ENCODE results near the gene FKBP10. TPM values are rescaled to one million over a fixed set of nuclear protein-coding genes. Genes with fewer than 3 reads are reported as not detected.

Gene FKBP10
- total RNA-seq, 3 donors from 2014 or later (not counting 1 experiment from before 2014, with no cell fraction given), result 5.6 to 8.8 (median 6.0) TPM

DNA sequence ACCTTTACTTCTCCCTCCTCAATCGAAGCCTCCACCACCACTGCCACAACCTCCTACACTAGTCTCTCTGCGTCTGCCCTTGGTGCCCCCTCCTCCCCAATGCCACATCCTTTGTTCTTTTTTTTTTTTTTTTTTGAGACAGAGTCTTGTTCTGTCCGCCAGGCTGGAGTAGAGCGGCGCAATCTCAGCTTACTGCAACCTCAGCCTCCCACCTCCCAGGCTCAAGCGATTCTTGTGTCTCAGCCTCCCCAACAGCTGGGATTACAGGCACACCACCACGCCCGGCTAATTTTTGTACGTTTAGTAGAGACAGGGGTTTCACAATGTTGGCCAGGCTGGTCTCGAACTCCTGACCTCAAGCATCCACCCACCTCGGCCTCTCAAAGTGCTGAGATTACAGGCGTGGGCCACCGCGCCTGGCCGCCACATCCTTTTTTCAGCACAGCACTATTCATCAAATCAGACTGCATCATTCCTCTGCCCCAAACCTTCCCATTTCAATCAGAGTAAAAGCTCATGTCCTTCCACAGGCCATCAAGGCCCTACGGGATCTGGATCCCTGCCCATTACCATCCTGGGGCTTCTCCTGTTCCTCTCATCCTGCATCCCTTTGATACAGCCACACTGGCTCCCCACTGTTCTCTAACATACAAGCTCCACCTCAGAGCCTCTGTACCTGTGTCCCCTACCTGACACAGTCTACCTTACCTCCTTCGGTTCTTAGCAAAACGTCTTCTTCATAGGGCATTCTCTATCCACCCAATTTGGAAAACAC lies 50.5 kb downstream of the FKBP10 start:
- 29% methylated on average over 18 of the region's 18 CpGs for WGBS (ENCODE audit: insufficient coverage)
- H3K27ac ChIP-seq (ENCODE audit: low read length), result no peak overlapping the region
- H3K4me3 ChIP-seq (ENCODE audit: low read length), result no peak overlapping the region

DNA sequence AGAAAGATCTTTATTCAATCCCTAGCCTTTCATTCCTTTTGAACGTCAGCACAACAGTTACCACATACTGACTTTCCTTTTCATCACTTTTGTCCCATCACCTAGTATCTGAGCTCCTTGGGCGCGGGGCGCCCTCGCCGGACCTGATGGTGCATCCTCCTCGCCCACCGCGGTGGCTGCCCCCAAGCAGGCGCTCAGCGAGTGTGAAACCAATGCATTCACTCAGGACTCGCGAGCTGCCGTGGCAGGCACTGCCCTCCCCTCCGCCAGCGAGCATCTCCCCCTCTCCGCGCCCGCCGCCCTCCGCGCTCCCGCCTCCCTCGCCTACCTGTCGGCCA lies 51.7 kb downstream of the FKBP10 start:
- Mint-ChIP-seq H3K4me1 (peaks cover 16 to 17% of the 10 kb centered on the region in 2 donors), H3K27me3 (ENCODE audit: low read depth in 2 of 2) (no peaks in the 10 kb centered on the region), H3K4me3 (no peak overlapping the region), H3K27ac (no peak overlapping the region), H3K36me3 (no peaks in the 10 kb centered on the region), H3K9me3 (no peaks in the 10 kb centered on the region)
- Histone ChIP-seq H3K9me3 (ENCODE audit: control insufficient read depth, insufficient read depth, low read length) (no peaks in the 10 kb centered on the region), H3K4me1 (ENCODE audit: control insufficient read depth, insufficient read depth, low read length) (peaks cover 27% of the 10 kb centered on the region), H3K4me3 (ENCODE audit: low read length) (peak overlapping the region; percentile 86), H3K27me3 (ENCODE audit: control insufficient read depth, insufficient read depth, low read length) (no peaks in the 10 kb centered on the region), H3K27ac (ENCODE audit: low read length) (peak overlapping the region; percentile 81), H3K36me3 (ENCODE audit: control insufficient read depth, insufficient read depth, low read length) (peaks cover 12% of the 10 kb centered on the region)
- intact Hi-C loops (cut with micrococcal nuclease), result no loop called here
- ATAC-seq, result peak in 2 of 3 donors; percentile 35 to 45
- DNase-seq, result peak in 1 of 2 donors; percentile 44
- TF ChIP-seq, protein P1, sequence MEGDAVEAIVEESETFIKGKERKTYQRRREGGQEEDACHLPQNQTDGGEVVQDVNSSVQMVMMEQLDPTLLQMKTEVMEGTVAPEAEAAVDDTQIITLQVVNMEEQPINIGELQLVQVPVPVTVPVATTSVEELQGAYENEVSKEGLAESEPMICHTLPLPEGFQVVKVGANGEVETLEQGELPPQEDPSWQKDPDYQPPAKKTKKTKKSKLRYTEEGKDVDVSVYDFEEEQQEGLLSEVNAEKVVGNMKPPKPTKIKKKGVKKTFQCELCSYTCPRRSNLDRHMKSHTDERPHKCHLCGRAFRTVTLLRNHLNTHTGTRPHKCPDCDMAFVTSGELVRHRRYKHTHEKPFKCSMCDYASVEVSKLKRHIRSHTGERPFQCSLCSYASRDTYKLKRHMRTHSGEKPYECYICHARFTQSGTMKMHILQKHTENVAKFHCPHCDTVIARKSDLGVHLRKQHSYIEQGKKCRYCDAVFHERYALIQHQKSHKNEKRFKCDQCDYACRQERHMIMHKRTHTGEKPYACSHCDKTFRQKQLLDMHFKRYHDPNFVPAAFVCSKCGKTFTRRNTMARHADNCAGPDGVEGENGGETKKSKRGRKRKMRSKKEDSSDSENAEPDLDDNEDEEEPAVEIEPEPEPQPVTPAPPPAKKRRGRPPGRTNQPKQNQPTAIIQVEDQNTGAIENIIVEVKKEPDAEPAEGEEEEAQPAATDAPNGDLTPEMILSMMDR (IDR thresholded peaks at IDR 0.05), result no peak
- WGBS (ENCODE audit: insufficient coverage), result 0% methylated on average over 25 of the region's 25 CpGs

More for the DNA sequence above, 50.5 kb downstream of the FKBP10 start:
- intact Hi-C loops (cut with micrococcal nuclease), result no loop called here
- peaks cover 8% of the 10 kb centered on the region for H3K36me3 ChIP-seq (ENCODE audit: control insufficient read depth, insufficient read depth, low read length)
- H3K27ac Mint-ChIP-seq, result no peak overlapping the region
- H3K4me1 Mint-ChIP-seq, result peaks cover 16 to 18% of the 10 kb centered on the region in 2 donors
- H3K27me3 Mint-ChIP-seq (ENCODE audit: low read depth in 2 of 2), result no peaks in the 10 kb centered on the region
- TF ChIP-seq, protein P1 (IDR thresholded peaks at IDR 0.05), result no peak
- peak in 1 of 2 donors; percentile 59 for DNase-seq
- no peaks in the 10 kb centered on the region for H3K36me3 Mint-ChIP-seq
- no peak overlapping the region for H3K4me3 Mint-ChIP-seq
- H3K4me1 ChIP-seq (ENCODE audit: control insufficient read depth, insufficient read depth, low read length), result peaks cover 27% of the 10 kb centered on the region
- no peaks in the 10 kb centered on the region for H3K27me3 ChIP-seq (ENCODE audit: control insufficient read depth, insufficient read depth, low read length)
- H3K9me3 ChIP-seq (ENCODE audit: control insufficient read depth, insufficient read depth, low read length), result no peaks in the 10 kb centered on the region
- H3K9me3 Mint-ChIP-seq, result no peaks in the 10 kb centered on the region
- peak in 1 of 3 donors; percentile 25 for ATAC-seq

DNA sequence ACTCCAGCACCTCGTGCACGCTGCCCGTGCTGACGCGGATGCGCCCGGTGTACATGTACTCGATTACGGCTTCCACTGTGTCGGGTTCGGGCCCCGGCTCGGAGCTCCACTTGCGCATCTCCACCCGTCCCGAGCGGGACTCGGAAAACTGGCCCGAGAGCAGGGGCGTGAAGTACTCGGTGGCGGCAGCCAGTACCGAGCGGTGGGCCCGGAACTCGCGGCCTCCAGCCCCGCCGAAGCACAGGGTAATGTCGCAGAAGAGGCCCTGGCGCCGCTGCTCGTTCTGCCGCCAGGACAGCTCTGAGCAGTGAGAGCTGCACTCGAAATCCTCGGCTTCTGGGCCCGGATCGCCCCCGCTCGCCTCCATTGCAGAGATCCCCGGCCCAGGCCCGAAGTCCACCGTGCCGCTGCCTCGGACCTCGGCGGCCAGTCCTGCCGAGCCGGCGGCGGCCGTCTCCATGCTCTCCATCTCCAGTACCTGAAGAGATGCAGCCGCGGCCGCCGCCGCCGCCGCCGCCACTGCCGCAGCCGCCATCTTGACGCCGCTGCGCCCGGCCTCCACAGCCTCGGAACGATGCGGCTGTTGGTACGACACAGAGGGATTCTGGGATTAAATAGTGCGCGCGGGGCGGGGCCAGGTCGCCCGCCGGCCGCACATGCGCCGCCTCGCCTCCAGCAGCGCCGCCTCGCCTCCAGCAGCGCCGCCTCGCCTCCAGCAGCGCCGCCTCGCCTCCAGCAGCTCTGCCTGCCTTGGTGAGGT lies 52.2 kb downstream of the FKBP10 start, which contains the start of gene KLHL11:
Gene KLHL11, minus strand, starts transcription at position 588 of the 760 bp plus-strand sequence. Its CDS starts 53 bp downstream, at position 535.
- TF ChIP-seq, protein P1 (IDR thresholded peaks at IDR 0.05), result no peak
- ATAC-seq (peak; percentile 91 to 97 (median 93)), DNase-seq (peak; percentile 83 to 94)
- Mint-ChIP-seq H3K4me3 (no peak within 1 kb of the TSS), H3K9me3 (no peaks in the 10 kb centered on the region), H3K4me1 (peaks cover 16 to 17% of the 10 kb centered on the region in 2 donors), H3K36me3 (no peaks in the 10 kb centered on the region), H3K27ac (no peak within 1 kb of the TSS), H3K27me3 (ENCODE audit: low read depth in 2 of 2) (no peaks in the 10 kb centered on the region)
- peaks cover 27% of the 10 kb centered on the region for H3K4me1 ChIP-seq (ENCODE audit: control insufficient read depth, insufficient read depth, low read length)
- H3K27ac ChIP-seq (ENCODE audit: low read length), result peak within 1 kb of the TSS; percentile 81
- H3K27me3 ChIP-seq (ENCODE audit: control insufficient read depth, insufficient read depth, low read length), result no peaks in the 10 kb centered on the region
- no peaks in the 10 kb centered on the region for H3K9me3 ChIP-seq (ENCODE audit: control insufficient read depth, insufficient read depth, low read length)
- peaks cover 13% of the 10 kb centered on the region for H3K36me3 ChIP-seq (ENCODE audit: control insufficient read depth, insufficient read depth, low read length)
- peak within 1 kb of the TSS; percentile 86 for H3K4me3 ChIP-seq (ENCODE audit: low read length)
- intact Hi-C loops (cut with micrococcal nuclease), result loop anchor here (1.0 kb wide), 1 partner anchor 54 kb away; no protein-coding TSS in a partner anchor
- WGBS (ENCODE audit: insufficient coverage), result under 1% methylated on average over 90 of the region's 90 CpGs
